EL (cell line): ENCODE measurements around the gene MSH3.
A peak's percentile ranks its signal among the peaks of the same experiment; 100 is the strongest.
"Not testable (repeated sequence)": the region's sequence is repeated elsewhere in the genome, so short reads cannot be mapped to it uniquely, and the experiment has no call there.

ENCODE experiments used
- DNase-seq: peaks from one replicate; pipeline ENCODE4 v3.0.0-alpha.2; 2016

MSH3 gene

GRCh38 chr5:80659106-80659505 is 4.7 kb downstream of the MSH3 start:
- peak; percentile 58 for DNase-seq

GRCh38 chr5:80660661-80661060 is 6.2 kb downstream of the MSH3 start:
- DNase-seq = not testable (repeated sequence)

- no peak for DNase-seq
These were observed 7.7 kb downstream of the MSH3 start for GRCh38 chr5:80662108-80662507.

GRCh38 chr5:80665057-80665456 is 10.6 kb downstream of the MSH3 start:
- no peak for DNase-seq

GRCh38 chr5:80667384-80667783 is 12.9 kb downstream of the MSH3 start:
- DNase-seq = no peak

- DNase-seq = no peak
These were observed 13.8 kb downstream of the MSH3 start for GRCh38 chr5:80668016-80668969.

- peak; percentile 72 for DNase-seq
These were observed 17.8 kb downstream of the MSH3 start for GRCh38 chr5:80672140-80672736.

- DNase-seq = no peak
These were observed 22.3 kb downstream of the MSH3 start for GRCh38 chr5:80676706-80677105.

- peak; percentile 3 for DNase-seq
These were observed 32.3 kb downstream of the MSH3 start for GRCh38 chr5:80686757-80687156.

GRCh38 chr5:80688648-80689420 is 34.4 kb downstream of the MSH3 start:
- no peak for DNase-seq

GRCh38 chr5:80689627-80690026 is 35.2 kb downstream of the MSH3 start:
- DNase-seq = no peak

GRCh38 chr5:80695666-80696065 is 41.2 kb downstream of the MSH3 start:
- DNase-seq = no peak

- no peak for DNase-seq
These were observed 42.0 kb downstream of the MSH3 start for GRCh38 chr5:80696450-80696849.

GRCh38 chr5:80697100-80697499 is 42.6 kb downstream of the MSH3 start:
- no peak for DNase-seq

- no peak for DNase-seq
These were observed 43.9 kb downstream of the MSH3 start for GRCh38 chr5:80698369-80698768.

- DNase-seq = no peak
These were observed 47.1 kb downstream of the MSH3 start for GRCh38 chr5:80701597-80701996.

GRCh38 chr5:80703291-80703690 is 48.8 kb downstream of the MSH3 start:
- no peak for DNase-seq

- no peak for DNase-seq
These were observed 49.3 kb downstream of the MSH3 start for GRCh38 chr5:80703747-80704146.

- DNase-seq = no peak
These were observed 49.8 kb downstream of the MSH3 start for GRCh38 chr5:80704221-80704620.

- no peak for DNase-seq
These were observed 50.8 kb downstream of the MSH3 start for GRCh38 chr5:80705216-80705769.

- DNase-seq = no peak
These were observed 51.3 kb downstream of the MSH3 start for GRCh38 chr5:80705801-80706200.

GRCh38 chr5:80706835-80707447 is 52.5 kb downstream of the MSH3 start:
- no peak for DNase-seq

- DNase-seq = no peak
These were observed 53.2 kb downstream of the MSH3 start for GRCh38 chr5:80707645-80708044.
